Adrenal gland (tissue), 12 donors: ENCODE measurements around the gene ROR1. TPM values are rescaled to one million over a fixed set of nuclear protein-coding genes. Genes with fewer than 3 reads are reported as not detected.
"Not testable (repeated sequence)": the region's sequence is repeated elsewhere in the genome, so short reads cannot be mapped to it uniquely, and the experiment has no call there.

Source experiments
- DNase-seq, 7 donors: peaks; one replicate each; pipeline ENCODE4 v3.0.0-alpha.2; 2019 to 2020
- H3K27ac ChIP-seq, 5 donors: fragments of 200-600 bp; sonication (generic) in 4 of 5; 1 replicate in 3 of 5; 2 replicates in 2 of 5; pipeline versions ENCODE4 v1.5.1 to v1.8.0; 2016 to 2020; ENCODE audit warnings: mild to moderate bottlenecking in 1 of 5
- H3K27me3 ChIP-seq: fragments of 200-600 bp; 2 replicates; pipeline ENCODE4 v1.8.0; 2021
- H3K36me3 ChIP-seq, 2 donors: fragments of 200-600 bp; replicated peaks in 1 of 2; 1 replicate in 1 of 2; 2 replicates in 1 of 2; pipeline versions ENCODE4 v1.5.1 to v1.8.0; 2018 to 2022
- H3K4me1 ChIP-seq, 2 donors: fragments of 200-600 bp; replicated peaks in 1 of 2; 1 replicate in 1 of 2; 2 replicates in 1 of 2; pipeline versions ENCODE4 v1.5.1 to v1.8.0; 2018 to 2021
- H3K4me3 ChIP-seq, 4 donors: fragments of 200-600 bp; sonication (generic) in 3 of 4; one replicate each; pipeline ENCODE4 v1.5.1; 2016 to 2018
- H3K9me3 ChIP-seq, 3 donors: fragments of 200-600 bp; sonication (generic) in 1 of 3; replicated peaks in 1 of 3; 1 replicate in 2 of 3; 2 replicates in 1 of 3; pipeline versions ENCODE4 v1.5.1 to v1.8.0; 2016 to 2021
- CTCF ChIP-seq, 6 experiments: fragments of 450-650 bp in 4 of 6; fragments of 200-600 bp in 2 of 6; sonication (generic) in 1 of 6; IDR thresholded peaks; 1 replicate in 5 of 6; 2 replicates in 1 of 6; pipeline versions ENCODE4 v1.5.1 to v1.8.0; 2016 to 2021; ENCODE audit warnings: antibody characterized with exemption in 6 of 6, mild to moderate bottlenecking in 2 of 6, moderate library complexity in 1 of 6
- POLR2A ChIP-seq, 2 donors: fragments of 450-650 bp; IDR thresholded peaks; one replicate each; pipeline ENCODE4 v1.6.1; 2017; ENCODE audit warnings: antibody characterized with exemption in 2 of 2, mild to moderate bottlenecking in 2 of 2, moderate library complexity in 1 of 2
- WGBS, 4 donors: extraction: QIAGEN DNeasy Blood & Tissue Kit in 2 of 4; methylation state at CpG; one replicate each; pipeline versions ENCODE4 v1.1.5 to v1.1.7; 2013 to 2017; 5-methylcytosine and 5-hydroxymethylcytosine counted together
- intact Hi-C, 2 donors: fragments of 100-400 bp; cut with DNase I; formaldehyde crosslinking; loops; one replicate each; pipeline versions ENCODE4 v1.14.1 to v1.15.0; 2022 to 2023
- polyA plus RNA-seq, 3 donors: library from polyadenylated mRNA; stranded (reverse); fragments of 200-250 nt in 2 of 3; fragments of 350-450 nt in 1 of 3; fragmentation: Illumina TruSeq in 1 of 3; extraction: RNeasy Lipid Tissue Mini Kit (QIAGEN cat#74804) in 1 of 3; gene quantifications; one replicate each; pipeline ENCODE4 v1.2.3, GENCODE V29; 2013 to 2014
- total RNA-seq, 9 donors: library from RNA; depleted of rRNA in 4 of 9; stranded (reverse); fragments of >200 nt in 4 of 9; fragments of 120-200 nt in 1 of 9; fragmentation: NEBNext Ultra II Directional in 1 of 9; extraction: Animal tissue kit (Norgen Biotek cat#: 25700) in 1 of 9; gene quantifications; one replicate each; pipeline versions ENCODE4 v1.1.0 to v1.2.4, GENCODE V29; 2013 to 2023
- donor health status: healthy with polysubstance abuse.
- donor health status: Bipolar disorder and iron deficiency.
- donor health status: DM: yes; HTN: yes; CAD: no.
- donor health status: DM: no; HTN: no; CAD: no.
- donor health status: DM: no; HTN: no; CAD: no.
- donor health status: DM: yes; HTN: yes; CAD: no.

The ROR1 gene
- total and polyA plus RNA-seq, 12 donors = 0.54 to 4.6 (median 2.6) TPM

- no peak for DNase-seq
- Histone ChIP-seq H3K27ac (no peak overlapping the region), H3K4me1 (no peaks in the 10 kb centered on the region), H3K27me3 (no peaks in the 10 kb centered on the region), H3K4me3 (no peak overlapping the region), H3K9me3 (no peaks in the 10 kb centered on the region), H3K36me3 (no peaks in the 10 kb centered on the region)
- TF ChIP-seq CTCF (IDR thresholded peaks at IDR 0.05) (no peak), POLR2A (IDR thresholded peaks at IDR 0.05) (no peak)
- 84 to 100% (median 95%) methylated on average over 1 of the region's 1 CpG for WGBS, 4 donors
- intact Hi-C loops = no loop called here
Measured at GRCh38 chr1:64098436-64098835, 324.6 kb downstream of the ROR1 start.

GRCh38 chr1:64098846-64099582 is 325.2 kb downstream of the ROR1 start:
- no peaks in the 10 kb centered on the region for H3K27me3 ChIP-seq
- 82 to 92% (median 86%) methylated on average over 9 of the region's 9 CpGs for WGBS, 4 donors
- no peaks in the 10 kb centered on the region for H3K4me1 ChIP-seq
- H3K27ac ChIP-seq = no peak overlapping the region
- intact Hi-C loops = no loop called here
- no peaks in the 10 kb centered on the region for H3K9me3 ChIP-seq
- no peaks in the 10 kb centered on the region for H3K36me3 ChIP-seq
- no peak overlapping the region for H3K4me3 ChIP-seq
- DNase-seq = no peak
- no peak for TF ChIP-seq CTCF (IDR thresholded peaks at IDR 0.05)
- TF ChIP-seq POLR2A (IDR thresholded peaks at IDR 0.05) = no peak

GRCh38 chr1:64100791-64101190 is 327.0 kb downstream of the ROR1 start:
- no peaks in the 10 kb centered on the region for H3K4me1 ChIP-seq
- WGBS, 4 donors = 74 to 81% (median 76%) methylated on average over 4 of the region's 4 CpGs
- no peaks in the 10 kb centered on the region for H3K27me3 ChIP-seq
- no peaks in the 10 kb centered on the region for H3K36me3 ChIP-seq
- intact Hi-C loops = no loop called here
- TF ChIP-seq CTCF (IDR thresholded peaks at IDR 0.05) (no peak), POLR2A (IDR thresholded peaks at IDR 0.05) (no peak)
- H3K27ac ChIP-seq = no peak overlapping the region
- DNase-seq = no peak
- H3K9me3 ChIP-seq = no peaks in the 10 kb centered on the region
- H3K4me3 ChIP-seq = no peak overlapping the region

GRCh38 chr1:64104585-64104984 is 330.8 kb downstream of the ROR1 start:
- H3K36me3 ChIP-seq, H3K27me3 ChIP-seq, H3K4me1 ChIP-seq, intact Hi-C loops, DNase-seq, H3K4me3 ChIP-seq, H3K27ac ChIP-seq, H3K9me3 ChIP-seq: not testable (repeated sequence)
- 65 to 100% (median 93%) methylated on average over 1 of the region's 1 CpG for WGBS, 4 donors

GRCh38 chr1:64107118-64107519 is 333.3 kb downstream of the ROR1 start:
- WGBS, 4 donors = 60 to 89% (median 86%) methylated on average over 4 of the region's 4 CpGs
- H3K27me3 ChIP-seq = no peaks in the 10 kb centered on the region
- no peak overlapping the region for H3K4me3 ChIP-seq
- TF ChIP-seq CTCF (IDR thresholded peaks at IDR 0.05) (no peak), POLR2A (IDR thresholded peaks at IDR 0.05) (no peak)
- no peak for DNase-seq
- H3K27ac ChIP-seq = no peak overlapping the region
- H3K9me3 ChIP-seq = no peaks in the 10 kb centered on the region
- no peaks in the 10 kb centered on the region for H3K36me3 ChIP-seq
- intact Hi-C loops = no loop called here
- H3K4me1 ChIP-seq = no peaks in the 10 kb centered on the region
